ENCODE measurements around the gene GNAS-AS1.
"Not testable (repeated sequence)": the region's sequence is repeated elsewhere in the genome, so short reads cannot be mapped to it uniquely, and the experiment has no call there.

The GNAS-AS1 gene

GRCh38 chr20:58833921-58834320 lies 16.8 kb downstream of the GNAS-AS1 start:
- no peak for DNase-seq

DNA sequence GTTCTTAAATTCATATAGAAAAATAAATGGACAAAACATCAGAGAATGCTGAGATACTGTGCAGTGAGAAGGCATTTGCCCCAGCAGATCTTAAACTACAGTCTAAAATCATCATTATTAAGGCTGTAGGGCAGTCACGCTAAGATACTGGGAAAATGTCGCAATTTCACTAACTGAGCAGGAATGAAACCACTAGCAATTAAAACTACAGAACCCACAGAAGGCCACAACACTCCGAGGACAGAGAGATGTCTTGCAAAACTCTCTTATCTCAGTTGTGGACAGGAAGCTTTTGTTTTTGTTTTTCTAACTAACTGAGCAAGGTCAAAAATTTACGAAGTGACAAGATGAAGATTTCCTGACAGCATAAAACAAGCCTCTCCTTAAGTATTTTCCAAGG lies 18.2 kb downstream of the GNAS-AS1 start:
- no peak for DNase-seq

GRCh38 chr20:58829531-58829941 lies 21.2 kb downstream of the GNAS-AS1 start:
- no peak for DNase-seq

GRCh38 chr20:58828804-58829203 lies 21.9 kb downstream of the GNAS-AS1 start:
- DNase-seq: not testable (repeated sequence)

DNA sequence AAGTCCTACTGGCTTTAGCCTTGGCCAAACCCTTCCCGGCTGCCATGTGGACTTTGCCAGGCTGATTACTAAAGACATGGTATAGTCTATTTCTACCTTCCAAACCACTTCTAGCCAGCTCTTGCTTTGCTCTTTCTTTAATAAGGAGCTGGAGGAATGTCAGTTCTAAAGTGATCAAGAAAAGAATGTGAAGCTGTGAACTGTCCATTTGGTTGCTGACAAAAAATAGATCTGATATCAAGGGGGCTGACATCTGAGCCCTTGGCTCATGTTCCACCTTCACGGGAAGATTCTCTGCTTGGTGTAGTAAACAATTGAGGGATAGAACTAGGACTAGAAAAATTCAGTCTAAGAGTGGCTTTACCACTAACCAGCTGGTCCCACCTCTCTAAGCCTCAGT lies 22.6 kb downstream of the GNAS-AS1 start:
- no peak for DNase-seq

- DNase-seq: no peak
Observed at GRCh38 chr20:58826271-58826670, 24.4 kb downstream of the GNAS-AS1 start.

DNA sequence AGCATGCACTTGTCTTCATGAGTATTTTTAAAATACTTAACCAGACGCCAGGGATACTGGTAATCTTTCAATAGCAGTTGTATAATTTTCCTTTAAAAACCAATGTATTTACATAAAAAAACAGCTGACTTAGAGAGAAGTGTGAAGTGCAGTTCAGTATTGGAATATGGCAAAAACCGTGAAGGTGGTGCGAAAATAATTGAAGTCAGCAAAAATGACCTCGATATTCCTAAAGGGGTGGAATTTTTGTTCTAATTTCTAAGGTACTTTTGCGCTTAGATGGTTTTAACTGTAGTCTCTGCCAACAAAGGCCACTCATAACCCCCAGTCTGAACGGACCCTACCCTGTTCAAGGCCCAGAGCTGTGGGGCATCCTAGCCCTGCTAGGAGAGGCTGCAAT lies 25.3 kb downstream of the GNAS-AS1 start:
- DNase-seq: no peak

- DNase-seq: no peak
Observed at GRCh38 chr20:58824843-58825242, 25.9 kb downstream of the GNAS-AS1 start.

DNA sequence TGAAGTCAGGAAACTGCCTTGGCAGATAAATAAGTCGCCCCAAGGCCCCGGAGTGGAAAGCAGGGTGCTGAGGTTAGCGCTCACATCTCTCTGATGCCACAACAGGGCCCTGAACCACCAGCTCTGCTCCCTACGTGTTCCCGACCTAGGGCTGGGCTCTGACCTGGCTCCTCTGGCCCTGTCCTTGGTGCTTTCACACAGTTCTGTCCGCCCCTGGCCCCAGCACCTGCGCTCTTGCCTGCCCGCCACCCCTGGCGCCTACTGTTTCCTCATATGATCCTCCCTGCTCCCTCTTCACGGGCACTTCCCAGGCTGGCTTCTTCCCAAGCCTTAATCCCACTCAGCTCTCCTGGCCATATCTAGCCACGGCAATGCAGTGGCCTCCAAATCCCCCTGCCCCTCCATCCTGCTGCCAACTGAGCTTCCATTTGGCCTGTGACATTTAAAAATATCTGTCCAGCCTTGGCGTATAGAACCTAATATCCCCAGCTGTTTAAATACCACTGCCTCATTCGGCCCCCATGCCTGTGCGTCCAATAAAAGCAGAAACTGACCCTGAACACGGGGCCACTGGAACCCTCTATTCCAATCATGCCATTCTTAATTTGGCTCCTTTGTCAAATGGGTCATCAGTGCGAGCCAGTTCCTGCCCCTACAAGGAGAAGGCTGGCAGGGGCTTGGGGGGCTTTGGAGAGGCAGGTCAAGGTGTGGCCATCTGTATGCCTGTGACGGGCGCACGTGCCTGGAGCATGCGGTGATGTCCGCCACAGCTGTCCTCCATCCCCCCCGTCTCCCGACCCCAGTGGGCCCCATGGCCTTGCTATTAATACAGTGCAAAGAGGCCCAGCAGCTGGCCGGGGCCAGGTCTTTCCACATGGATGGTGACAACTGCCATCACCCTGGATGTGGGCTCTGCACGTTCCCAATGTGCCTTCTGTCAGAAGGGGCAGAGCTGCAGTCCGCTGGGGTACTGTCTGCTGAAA lies 27.7 kb downstream of the GNAS-AS1 start:
- no peak for DNase-seq

DNA sequence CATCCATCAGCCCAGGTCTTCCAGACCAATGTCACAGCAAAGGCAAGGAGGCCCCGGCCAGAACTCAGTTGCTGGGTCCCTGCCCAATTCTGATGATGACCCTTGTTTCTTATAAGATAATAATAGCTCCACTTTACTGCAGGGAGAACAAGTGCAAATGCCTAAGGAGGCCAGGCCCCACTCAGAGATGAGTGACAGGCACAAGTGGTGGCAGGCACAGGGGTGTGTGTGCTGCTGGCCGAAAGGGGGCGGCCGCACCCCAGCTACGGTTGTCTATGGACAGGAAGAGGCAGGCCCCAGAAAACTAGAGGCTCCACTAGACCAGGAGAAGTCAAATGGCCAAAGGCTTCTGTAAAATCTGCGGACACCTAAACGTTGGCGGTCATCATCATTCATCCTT lies 28.6 kb downstream of the GNAS-AS1 start:
- DNase-seq: no peak

GRCh38 chr20:58820515-58820914 lies 30.2 kb downstream of the GNAS-AS1 start:
- not testable (repeated sequence) for DNase-seq

DNA sequence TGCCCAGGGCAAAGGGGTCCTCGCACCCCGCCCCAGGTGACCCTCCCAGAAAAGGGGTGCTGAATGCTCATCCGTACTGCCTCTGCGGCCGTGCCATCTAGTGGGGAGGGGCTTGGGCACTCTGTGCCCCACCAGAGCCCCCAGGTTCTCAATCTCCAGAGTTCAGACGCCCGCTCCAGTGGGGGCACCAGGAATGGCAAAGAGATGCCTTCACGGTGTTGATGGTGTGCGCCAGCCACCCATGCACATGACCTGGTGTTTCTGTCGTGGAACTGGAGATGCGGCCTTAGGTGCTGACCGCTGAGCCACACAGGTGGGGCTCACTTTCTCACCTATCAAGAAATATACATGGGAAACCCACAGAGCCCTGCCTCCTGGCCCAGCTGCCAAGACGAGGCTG lies 30.8 kb downstream of the GNAS-AS1 start:
- DNase-seq: no peak

DNA sequence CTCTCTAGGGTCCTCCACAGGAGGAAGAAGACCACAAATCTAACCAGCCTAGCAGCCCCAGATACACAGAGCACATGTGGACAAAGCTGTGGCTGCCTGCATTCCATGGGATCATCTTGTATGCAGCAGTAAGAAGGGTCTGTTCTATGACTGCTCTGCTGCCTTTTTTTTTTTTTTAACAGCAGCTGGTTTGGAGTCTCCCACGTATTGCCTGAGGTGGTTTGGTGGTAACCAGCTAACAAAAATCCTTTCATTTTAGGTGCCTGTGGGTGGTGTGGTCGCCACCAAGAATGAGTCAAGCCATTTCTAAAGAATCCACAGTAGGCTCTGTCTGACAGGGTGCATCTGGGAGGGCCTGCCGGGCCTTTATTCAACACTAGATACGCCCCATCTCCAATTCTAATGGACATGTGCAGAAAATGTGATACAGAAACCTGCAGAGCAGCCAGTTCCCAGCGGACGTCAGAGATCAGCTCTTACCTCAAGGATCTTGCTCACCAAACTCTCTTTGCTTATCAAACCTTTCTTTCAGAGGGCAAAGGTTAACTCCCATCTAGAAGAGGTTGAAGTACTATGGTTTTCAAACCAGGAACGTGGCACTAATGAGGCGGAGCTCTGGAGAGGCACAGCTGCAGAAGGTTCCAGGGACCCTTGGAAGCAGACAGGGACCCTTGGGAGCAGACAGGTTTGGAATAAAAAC lies 32.0 kb downstream of the GNAS-AS1 start:
- DNase-seq: no peak

DNA sequence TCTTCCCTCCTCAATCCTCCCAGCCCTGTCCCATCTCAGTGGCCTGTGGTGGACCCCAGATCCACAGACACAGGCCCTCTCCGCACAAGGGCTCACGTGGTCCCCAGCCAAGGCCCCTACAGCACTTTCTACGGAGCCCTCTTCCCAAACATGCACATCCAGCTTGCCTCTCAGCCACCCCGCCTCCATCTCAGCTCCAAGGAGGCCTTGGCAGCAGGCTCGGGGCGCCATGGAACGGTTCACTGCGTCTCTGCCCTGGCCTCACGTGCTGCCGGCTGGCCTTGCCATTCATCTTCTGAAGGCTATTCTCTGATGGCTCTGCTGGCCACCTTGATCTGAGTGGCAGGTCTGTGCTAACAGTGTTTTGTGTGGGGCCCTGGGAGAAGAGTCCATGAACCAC lies 33.0 kb downstream of the GNAS-AS1 start:
- DNase-seq: no peak

GRCh38 chr20:58816957-58817651 lies 33.6 kb downstream of the GNAS-AS1 start:
- DNase-seq: no peak

- no peak for DNase-seq
Observed at GRCh38 chr20:58816051-58816450, 34.7 kb downstream of the GNAS-AS1 start.

DNA sequence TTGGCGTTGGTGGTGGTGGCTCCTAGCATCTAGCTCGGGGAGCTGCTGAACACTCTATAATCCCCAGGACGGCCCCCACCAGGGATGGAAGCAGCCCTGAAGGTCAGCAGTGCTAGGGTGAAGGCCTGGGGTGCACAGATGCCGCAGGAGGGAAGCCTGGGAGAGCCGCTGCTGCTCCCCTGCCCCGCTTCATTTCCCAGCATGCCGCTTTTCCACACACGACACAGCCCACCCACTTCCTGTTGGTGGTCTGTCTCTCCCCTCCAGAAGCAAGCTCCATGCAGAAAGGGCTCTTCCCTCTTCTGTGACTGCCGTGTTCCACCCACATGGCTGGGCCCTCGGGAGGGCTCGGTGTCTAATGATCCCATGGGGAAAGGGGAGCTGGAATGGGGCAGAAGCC lies 35.3 kb downstream of the GNAS-AS1 start:
- DNase-seq: no peak

- DNase-seq: no peak
Observed at GRCh38 chr20:58813369-58813768, 37.3 kb downstream of the GNAS-AS1 start.

DNA sequence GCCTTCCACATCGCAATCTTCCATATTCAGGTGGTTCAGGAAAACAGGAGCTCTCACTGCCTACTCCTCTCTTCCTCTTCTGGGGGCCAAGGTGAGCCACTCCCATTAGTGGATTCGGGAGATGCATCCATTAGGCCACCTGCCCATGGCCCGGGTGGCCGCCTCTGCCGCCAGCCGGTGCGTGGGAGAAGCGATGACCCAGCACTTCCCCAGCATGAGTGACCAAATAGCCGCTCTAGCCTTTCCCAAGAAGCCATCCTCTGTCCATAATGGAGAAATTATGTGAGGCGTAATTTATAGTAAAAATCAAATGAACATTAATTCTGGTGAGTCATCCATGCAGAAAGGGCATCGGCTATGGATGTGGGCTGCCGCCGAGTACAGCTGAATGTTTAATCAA lies 39.4 kb downstream of the GNAS-AS1 start:
- DNase-seq: no peak

GRCh38 chr20:58810879-58811250 lies 39.8 kb downstream of the GNAS-AS1 start:
- DNase-seq: no peak

GRCh38 chr20:58810116-58810878 lies 40.4 kb downstream of the GNAS-AS1 start:
- DNase-seq: no peak

DNA sequence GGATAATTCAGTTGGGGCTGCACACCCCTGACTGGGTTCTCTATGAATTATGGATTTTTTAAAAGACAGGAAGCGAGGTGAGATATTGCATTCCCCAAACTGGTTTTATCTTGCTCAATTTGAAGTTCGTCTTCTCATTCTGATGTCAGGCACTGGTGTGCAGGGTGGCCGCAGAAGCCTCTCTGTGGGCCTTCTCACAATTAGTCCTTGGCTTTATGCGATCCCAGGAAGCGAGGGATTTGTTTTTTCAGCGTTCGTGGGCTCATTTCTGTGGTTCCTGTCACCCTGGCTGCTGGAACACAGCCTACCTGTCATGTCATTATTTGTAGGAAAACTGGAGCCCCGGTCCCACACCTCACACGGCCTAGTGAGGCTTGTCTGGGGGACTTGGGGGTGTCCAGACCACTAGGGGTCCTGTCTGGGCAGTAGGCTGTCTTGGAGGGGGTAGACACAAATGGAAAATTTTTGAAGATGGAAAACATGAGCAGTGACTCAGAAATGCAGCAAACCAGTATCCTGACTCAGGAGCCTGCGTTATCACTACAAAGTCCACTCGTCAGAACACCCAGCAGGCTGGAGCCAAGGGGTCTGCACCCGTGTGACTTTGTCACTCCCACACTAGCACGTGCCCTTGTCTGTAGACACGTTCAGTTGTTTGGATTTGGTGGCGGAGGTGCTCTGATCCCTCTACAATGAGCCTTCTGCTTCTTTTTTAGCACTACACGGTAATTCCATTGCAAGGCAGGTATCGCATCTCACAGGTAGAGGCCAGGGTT lies 42.2 kb downstream of the GNAS-AS1 start:
- DNase-seq: no peak

All from inflammatory macrophage (primary cell).